WTC11 (cell line): ENCODE data around the gene FAM240A. TPM values are rescaled to one million over a fixed set of nuclear protein-coding genes. Genes with fewer than 3 reads are reported as not detected.

ENCODE experiments used
- ATAC-seq: fragments of 200-7000 bp; cut with Tn5 transposase; 2 replicates; pipeline ENCODE4 v1.10.0; 2021; ENCODE audit warnings: mild to moderate bottlenecking, moderate library complexity
- CTCF ChIA-PET: fragments of 300-600 bp; sonication (Branson Sonifier 250); formaldehyde crosslinking; loops from one replicate; lab custom pipeline; 2021; ENCODE audit warnings: antibody characterized with exemption; lab: Charles Lee
- POLR2A ChIA-PET: fragments of 350-600 bp; sonication (Branson Sonifier 250); formaldehyde crosslinking; loops from one replicate; lab custom pipeline; 2021; ENCODE audit warnings: antibody characterized with exemption; lab: Charles Lee
- DNase-seq: peaks from one replicate; pipeline ENCODE4 v3.0.0; 2021; ENCODE audit warnings: low spot score
- H3K27ac Mint-ChIP-seq: 2 replicates; pipeline ENCODE4 v1.8.0; 2021; ENCODE audit warnings: mixed read lengths
- H3K27me3 Mint-ChIP-seq: 2 replicates; pipeline ENCODE4 v1.8.0; 2021; ENCODE audit warnings: low read depth, mild to moderate bottlenecking, moderate library complexity, mixed read lengths
- H3K36me3 Mint-ChIP-seq: 2 replicates; pipeline ENCODE4 v1.8.0; 2021; ENCODE audit warnings: mixed read lengths
- H3K4me1 Mint-ChIP-seq: 2 replicates; pipeline ENCODE4 v1.8.0; 2022; ENCODE audit warnings: mixed read lengths
- H3K4me3 Mint-ChIP-seq: 2 replicates; pipeline ENCODE4 v1.8.0; 2021; ENCODE audit warnings: mild to moderate bottlenecking, moderate library complexity, mixed read lengths
- H3K9me3 Mint-ChIP-seq: 2 replicates; pipeline ENCODE4 v1.8.0; 2021; ENCODE audit warnings: mixed read lengths
- CREB1 ChIP-seq: sonication (generic); formaldehyde crosslinking; IDR thresholded peaks from 2 replicates; pipeline ENCODE4 v1.8.0; 2023; ENCODE audit warnings: mild to moderate bottlenecking, missing genetic modification reagents
- CREM ChIP-seq: sonication (generic); formaldehyde crosslinking; IDR thresholded peaks from 2 replicates; pipeline ENCODE4 v1.8.1; 2022; ENCODE audit warnings: mild to moderate bottlenecking, missing genetic modification reagents, moderate library complexity
- FOXJ3 ChIP-seq: sonication (generic); formaldehyde crosslinking; IDR thresholded peaks from 2 replicates; pipeline ENCODE4 v1.9.0; 2021; ENCODE audit warnings: missing genetic modification reagents, mild to moderate bottlenecking, borderline replicate concordance
- FOXP1 ChIP-seq: sonication (generic); formaldehyde crosslinking; IDR thresholded peaks from 2 replicates; pipeline ENCODE4 v1.8.0; 2022; ENCODE audit warnings: missing genetic modification reagents, mild to moderate bottlenecking, moderate library complexity, borderline replicate concordance
- GABPB1 ChIP-seq: sonication (generic); formaldehyde crosslinking; IDR thresholded peaks from 2 replicates; pipeline ENCODE4 v1.8.1; 2023; ENCODE audit warnings: mild to moderate bottlenecking, missing genetic modification reagents
- GTF2I ChIP-seq: fragments of 250-450 bp; sonication (Bioruptor Pico); conservative IDR thresholded peaks from 2 replicates; pipeline ENCODE4 v1.4.0; 2021; ENCODE audit warnings: mild to moderate bottlenecking
- JAZF1 ChIP-seq: fragments of 250-450 bp; sonication (Bioruptor Pico); IDR thresholded peaks from 2 replicates; pipeline ENCODE4 v1.9.0; 2021; ENCODE audit warnings: moderate library complexity, mild to moderate bottlenecking, inconsistent platforms
- MXD4 ChIP-seq: fragments of 250-450 bp; sonication (Bioruptor Pico); IDR thresholded peaks from 2 replicates; pipeline ENCODE4 v1.8.0; 2021; ENCODE audit warnings: mild to moderate bottlenecking, moderate library complexity, borderline replicate concordance
- NFYB ChIP-seq: sonication (generic); formaldehyde crosslinking; conservative IDR thresholded peaks from 2 replicates; pipeline ENCODE4 v1.8.0; 2022; ENCODE audit warnings: low read depth, missing genetic modification reagents
- NR3C1 ChIP-seq: sonication (generic); formaldehyde crosslinking; conservative IDR thresholded peaks from 2 replicates; pipeline ENCODE4 v1.8.1; 2023; ENCODE audit warnings: low read depth, mild to moderate bottlenecking, missing genetic modification reagents
- RELA ChIP-seq: sonication (generic); formaldehyde crosslinking; IDR thresholded peaks from 2 replicates; pipeline ENCODE4 v1.8.1; 2022; ENCODE audit warnings: missing genetic modification reagents, mild to moderate bottlenecking, borderline replicate concordance
- TEAD1 ChIP-seq: sonication (generic); formaldehyde crosslinking; IDR thresholded peaks from 2 replicates; pipeline ENCODE4 v1.8.0; 2022; ENCODE audit warnings: mild to moderate bottlenecking, missing genetic modification reagents
- ZNF219 ChIP-seq: sonication (generic); formaldehyde crosslinking; IDR thresholded peaks from 2 replicates; pipeline ENCODE4 v1.8.0; 2023; ENCODE audit warnings: missing genetic modification reagents, mild to moderate bottlenecking, borderline replicate concordance
- ZNF232 ChIP-seq: sonication (generic); formaldehyde crosslinking; IDR thresholded peaks from 2 replicates; pipeline ENCODE4 v1.8.0; 2022; ENCODE audit warnings: mild to moderate bottlenecking, missing genetic modification reagents
- ZNF317 ChIP-seq: sonication (generic); formaldehyde crosslinking; IDR thresholded peaks from 2 replicates; pipeline ENCODE4 v1.8.1; 2023; ENCODE audit warnings: low read depth, mild to moderate bottlenecking, moderate library complexity, missing genetic modification reagents, borderline replicate concordance
- ZNF416 ChIP-seq: fragments of 250-450 bp; sonication (Bioruptor Pico); IDR thresholded peaks from 2 replicates; pipeline ENCODE4 v1.9.0; 2021; ENCODE audit warnings: mild to moderate bottlenecking, inconsistent platforms
- total RNA-seq: library from RNA; stranded (reverse); gene quantifications from 3 replicates; pipeline ENCODE4 v1.2.3, GENCODE V29; 2021
- TF ChIP-seq, protein P1 (sequence below): fragments of 250-450 bp; sonication (Bioruptor Pico); IDR thresholded peaks from 2 replicates; pipeline ENCODE4 v2.1.2; 2022; ENCODE audit warnings: mild to moderate bottlenecking, moderate library complexity
- TF ChIP-seq, protein P2 (sequence below): sonication (generic); formaldehyde crosslinking; IDR thresholded peaks from 2 replicates; pipeline ENCODE4 v1.8.0; 2023; ENCODE audit warnings: mild to moderate bottlenecking, missing genetic modification reagents
- TF ChIP-seq, protein P3 (sequence below): sonication (generic); formaldehyde crosslinking; IDR thresholded peaks from 2 replicates; pipeline ENCODE4 v1.8.1; 2023; ENCODE audit warnings: mild to moderate bottlenecking, missing genetic modification reagents, moderate library complexity
- TF ChIP-seq, protein P4 (sequence below): sonication (generic); formaldehyde crosslinking; IDR thresholded peaks from 2 replicates; pipeline ENCODE4 v1.8.1; 2023; ENCODE audit warnings: mild to moderate bottlenecking, missing genetic modification reagents, moderate library complexity
- TF ChIP-seq, protein P5 (sequence below): fragments of 200-600 bp; IDR thresholded peaks from 2 replicates; pipeline ENCODE4 v1.8.0; 2022; ENCODE audit warnings: antibody characterized with exemption
- TF ChIP-seq, protein P6 (sequence below): sonication (generic); formaldehyde crosslinking; IDR thresholded peaks from 2 replicates; pipeline ENCODE4 v1.8.0; 2022; ENCODE audit warnings: mild to moderate bottlenecking, missing genetic modification reagents

Gene FAM240A
- total RNA-seq, 1 experiment from 2014 or later = 0.13 TPM

DNA sequence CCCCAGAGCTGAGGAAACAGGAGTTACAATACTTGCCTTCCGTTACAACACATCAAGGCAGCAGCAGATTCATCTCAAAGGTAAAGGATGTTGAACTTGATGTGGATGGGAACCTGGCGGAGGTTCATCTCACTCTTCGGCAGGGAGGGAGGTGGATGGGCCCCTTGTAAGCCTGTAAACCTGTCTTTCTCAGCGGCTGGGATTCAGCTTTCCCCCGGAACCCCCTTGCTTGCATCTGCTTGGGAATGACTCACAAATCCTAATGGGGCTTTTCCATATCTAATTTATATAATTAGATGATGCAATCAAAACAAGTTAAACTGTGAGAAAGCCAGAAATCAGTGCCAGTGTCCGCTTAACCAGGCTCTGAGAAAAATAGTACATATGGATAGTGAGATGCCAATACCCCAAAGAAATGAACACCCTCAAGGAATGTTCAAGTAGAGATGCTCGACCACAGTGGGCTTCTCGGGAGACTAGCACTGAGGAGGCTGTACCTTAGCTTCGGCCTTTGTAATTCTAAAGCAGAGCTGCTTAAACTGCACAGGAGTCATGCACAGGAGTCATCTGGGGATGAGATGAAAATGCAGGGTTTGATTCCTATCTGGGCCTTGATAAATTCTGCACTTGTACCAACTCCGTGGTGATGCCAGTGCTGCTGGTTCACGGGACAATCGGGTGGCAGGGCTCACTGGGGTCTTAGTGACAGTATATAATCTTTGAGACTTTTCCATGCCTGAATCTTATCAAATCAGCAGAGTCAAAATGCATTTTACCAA is 2.2 kb upstream of the FAM240A start:
- ChIA-PET POLR2A (interaction anchor here (0.9 to 1.0 kb wide), 2 partner anchors 24 to 33 kb away, joined by 3 to 4 read pairs; a partner anchor contains a TSS), CTCF (interaction anchor here (0.7 to 3.4 kb wide), 4 partner anchors 10 to 122 kb away, joined by 3 to 14 read pairs (median 3); no protein-coding TSS in a partner anchor)
- Mint-ChIP-seq H3K4me1 (peaks cover 45% of the 10 kb centered on the region), H3K9me3 (no peaks in the 10 kb centered on the region), H3K36me3 (no peaks in the 10 kb centered on the region), H3K27me3 (peaks cover 3% of the 10 kb centered on the region; the same call in 1 of the 2 replicates), H3K4me3 (no peak overlapping the region), H3K27ac (no peak overlapping the region)
- no peak for ATAC-seq
- TF ChIP-seq ZNF232 (CRISPR knock-in tag) = no peak
- no peak for TF ChIP-seq ZNF317
- TF ChIP-seq, protein P1, sequence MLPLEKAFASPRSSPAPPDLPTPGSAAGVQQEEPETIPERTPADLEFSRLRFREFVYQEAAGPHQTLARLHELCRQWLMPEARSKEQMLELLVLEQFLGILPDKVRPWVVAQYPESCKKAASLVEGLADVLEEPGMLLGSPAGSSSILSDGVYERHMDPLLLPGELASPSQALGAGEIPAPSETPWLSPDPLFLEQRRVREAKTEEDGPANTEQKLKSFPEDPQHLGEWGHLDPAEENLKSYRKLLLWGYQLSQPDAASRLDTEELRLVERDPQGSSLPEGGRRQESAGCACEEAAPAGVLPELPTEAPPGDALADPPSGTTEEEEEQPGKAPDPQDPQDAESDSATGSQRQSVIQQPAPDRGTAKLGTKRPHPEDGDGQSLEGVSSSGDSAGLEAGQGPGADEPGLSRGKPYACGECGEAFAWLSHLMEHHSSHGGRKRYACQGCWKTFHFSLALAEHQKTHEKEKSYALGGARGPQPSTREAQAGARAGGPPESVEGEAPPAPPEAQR (CRISPR knock-in tag) = no peak
- TF ChIP-seq ZNF219 (CRISPR knock-in tag) = no peak
- TF ChIP-seq, protein P2, sequence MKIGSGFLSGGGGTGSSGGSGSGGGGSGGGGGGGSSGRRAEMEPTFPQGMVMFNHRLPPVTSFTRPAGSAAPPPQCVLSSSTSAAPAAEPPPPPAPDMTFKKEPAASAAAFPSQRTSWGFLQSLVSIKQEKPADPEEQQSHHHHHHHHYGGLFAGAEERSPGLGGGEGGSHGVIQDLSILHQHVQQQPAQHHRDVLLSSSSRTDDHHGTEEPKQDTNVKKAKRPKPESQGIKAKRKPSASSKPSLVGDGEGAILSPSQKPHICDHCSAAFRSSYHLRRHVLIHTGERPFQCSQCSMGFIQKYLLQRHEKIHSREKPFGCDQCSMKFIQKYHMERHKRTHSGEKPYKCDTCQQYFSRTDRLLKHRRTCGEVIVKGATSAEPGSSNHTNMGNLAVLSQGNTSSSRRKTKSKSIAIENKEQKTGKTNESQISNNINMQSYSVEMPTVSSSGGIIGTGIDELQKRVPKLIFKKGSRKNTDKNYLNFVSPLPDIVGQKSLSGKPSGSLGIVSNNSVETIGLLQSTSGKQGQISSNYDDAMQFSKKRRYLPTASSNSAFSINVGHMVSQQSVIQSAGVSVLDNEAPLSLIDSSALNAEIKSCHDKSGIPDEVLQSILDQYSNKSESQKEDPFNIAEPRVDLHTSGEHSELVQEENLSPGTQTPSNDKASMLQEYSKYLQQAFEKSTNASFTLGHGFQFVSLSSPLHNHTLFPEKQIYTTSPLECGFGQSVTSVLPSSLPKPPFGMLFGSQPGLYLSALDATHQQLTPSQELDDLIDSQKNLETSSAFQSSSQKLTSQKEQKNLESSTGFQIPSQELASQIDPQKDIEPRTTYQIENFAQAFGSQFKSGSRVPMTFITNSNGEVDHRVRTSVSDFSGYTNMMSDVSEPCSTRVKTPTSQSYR (CRISPR knock-in tag) = no peak
- DNase-seq = no peak

DNA sequence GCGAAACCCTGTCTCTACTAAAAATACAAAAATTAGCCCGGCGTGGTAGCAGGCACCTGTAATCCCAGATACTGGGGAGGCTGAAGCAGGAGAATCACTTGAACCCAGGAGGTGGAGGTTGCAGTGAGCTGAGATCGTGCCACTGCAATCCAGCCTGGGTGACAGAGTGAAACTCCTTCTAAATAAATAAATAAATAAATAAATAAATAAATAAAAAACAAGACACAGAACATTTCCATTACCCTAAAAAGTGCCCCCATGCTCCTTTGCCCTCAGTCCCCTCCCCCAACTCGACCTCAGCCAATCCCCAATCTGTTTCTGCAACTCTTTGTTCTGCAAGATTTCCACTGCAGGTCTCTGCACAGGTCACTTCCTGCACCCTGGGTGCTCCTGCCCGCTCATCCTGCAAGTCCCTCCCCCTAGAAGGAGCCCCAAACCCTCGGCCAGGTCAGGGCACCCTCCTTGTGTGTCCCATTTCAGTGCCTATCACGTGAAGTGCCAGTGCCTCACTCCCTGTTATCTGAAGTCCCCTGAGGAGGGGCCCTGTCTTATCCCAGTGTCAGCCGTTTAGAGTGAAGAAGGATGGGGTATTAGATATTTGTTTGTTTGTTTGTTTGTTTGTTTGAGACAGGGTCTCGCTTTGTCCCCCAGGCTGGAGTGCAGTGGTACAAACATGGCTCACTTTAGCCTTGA is 1.1 kb downstream of the FAM240A start:
- no peak overlapping the region for H3K27ac Mint-ChIP-seq
- no peak for DNase-seq
- TF ChIP-seq, protein P3, sequence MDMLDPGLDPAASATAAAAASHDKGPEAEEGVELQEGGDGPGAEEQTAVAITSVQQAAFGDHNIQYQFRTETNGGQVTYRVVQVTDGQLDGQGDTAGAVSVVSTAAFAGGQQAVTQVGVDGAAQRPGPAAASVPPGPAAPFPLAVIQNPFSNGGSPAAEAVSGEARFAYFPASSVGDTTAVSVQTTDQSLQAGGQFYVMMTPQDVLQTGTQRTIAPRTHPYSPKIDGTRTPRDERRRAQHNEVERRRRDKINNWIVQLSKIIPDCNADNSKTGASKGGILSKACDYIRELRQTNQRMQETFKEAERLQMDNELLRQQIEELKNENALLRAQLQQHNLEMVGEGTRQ (CRISPR knock-in tag) = no peak
- TF ChIP-seq NR3C1 = no peak
- TF ChIP-seq NFYB (CRISPR knock-in tag) = no peak
- TF ChIP-seq CREB1 (CRISPR knock-in tag) = no peak
- no peak for TF ChIP-seq MXD4 (CRISPR knock-in tag)
- TF ChIP-seq, all 79 proteins: peak for 0

DNA sequence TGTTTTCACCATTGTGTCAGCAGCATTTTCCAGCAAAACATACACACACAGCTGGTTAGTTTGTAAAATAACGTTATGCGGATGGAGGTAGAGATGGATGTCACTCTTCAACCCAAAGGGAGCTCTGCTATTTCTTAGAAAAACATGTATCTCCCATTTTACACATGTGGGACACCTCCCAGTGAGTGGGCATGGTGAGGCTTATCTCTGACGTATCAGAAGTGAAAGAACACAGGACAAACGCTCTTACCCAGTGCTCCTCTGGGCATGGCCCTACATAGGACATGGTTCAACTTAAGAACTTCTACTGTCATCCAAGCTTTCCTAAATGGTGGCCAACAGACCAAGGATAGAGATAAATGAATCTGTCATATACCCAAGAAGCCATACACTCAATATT is 2.1 kb downstream of the FAM240A start:
- no peak overlapping the region for H3K27ac Mint-ChIP-seq
- ChIA-PET CTCF (interaction anchor here (1.3 to 2.7 kb wide), 2 partner anchors 15 to 126 kb away, joined by 5 to 15 read pairs; no protein-coding TSS in a partner anchor), POLR2A (no interaction called here)
- H3K4me1 Mint-ChIP-seq = peaks cover 29% of the 10 kb centered on the region
- no peaks in the 10 kb centered on the region for H3K36me3 Mint-ChIP-seq
- no peaks in the 10 kb centered on the region for H3K9me3 Mint-ChIP-seq
- H3K4me3 Mint-ChIP-seq = no peak overlapping the region
- ATAC-seq (no peak), DNase-seq (no peak)
- H3K27me3 Mint-ChIP-seq = peaks cover 3% of the 10 kb centered on the region
- TF ChIP-seq RELA (no peak), TEAD1 (CRISPR knock-in tag) (no peak), ZNF416 (CRISPR knock-in tag) (no peak), FOXJ3 (CRISPR knock-in tag) (no peak), ZNF232 (CRISPR knock-in tag) (no peak), GTF2I (CRISPR knock-in tag) (no peak), GABPB1 (CRISPR knock-in tag) (no peak), JAZF1 (no peak), CREM (no peak), FOXP1 (no peak)
- TF ChIP-seq, protein P4, sequence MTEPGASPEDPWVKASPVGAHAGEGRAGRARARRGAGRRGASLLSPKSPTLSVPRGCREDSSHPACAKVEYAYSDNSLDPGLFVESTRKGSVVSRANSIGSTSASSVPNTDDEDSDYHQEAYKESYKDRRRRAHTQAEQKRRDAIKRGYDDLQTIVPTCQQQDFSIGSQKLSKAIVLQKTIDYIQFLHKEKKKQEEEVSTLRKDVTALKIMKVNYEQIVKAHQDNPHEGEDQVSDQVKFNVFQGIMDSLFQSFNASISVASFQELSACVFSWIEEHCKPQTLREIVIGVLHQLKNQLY (CRISPR knock-in tag) = no peak
- TF ChIP-seq, protein P5, sequence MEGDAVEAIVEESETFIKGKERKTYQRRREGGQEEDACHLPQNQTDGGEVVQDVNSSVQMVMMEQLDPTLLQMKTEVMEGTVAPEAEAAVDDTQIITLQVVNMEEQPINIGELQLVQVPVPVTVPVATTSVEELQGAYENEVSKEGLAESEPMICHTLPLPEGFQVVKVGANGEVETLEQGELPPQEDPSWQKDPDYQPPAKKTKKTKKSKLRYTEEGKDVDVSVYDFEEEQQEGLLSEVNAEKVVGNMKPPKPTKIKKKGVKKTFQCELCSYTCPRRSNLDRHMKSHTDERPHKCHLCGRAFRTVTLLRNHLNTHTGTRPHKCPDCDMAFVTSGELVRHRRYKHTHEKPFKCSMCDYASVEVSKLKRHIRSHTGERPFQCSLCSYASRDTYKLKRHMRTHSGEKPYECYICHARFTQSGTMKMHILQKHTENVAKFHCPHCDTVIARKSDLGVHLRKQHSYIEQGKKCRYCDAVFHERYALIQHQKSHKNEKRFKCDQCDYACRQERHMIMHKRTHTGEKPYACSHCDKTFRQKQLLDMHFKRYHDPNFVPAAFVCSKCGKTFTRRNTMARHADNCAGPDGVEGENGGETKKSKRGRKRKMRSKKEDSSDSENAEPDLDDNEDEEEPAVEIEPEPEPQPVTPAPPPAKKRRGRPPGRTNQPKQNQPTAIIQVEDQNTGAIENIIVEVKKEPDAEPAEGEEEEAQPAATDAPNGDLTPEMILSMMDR = no peak
- TF ChIP-seq, protein P6, sequence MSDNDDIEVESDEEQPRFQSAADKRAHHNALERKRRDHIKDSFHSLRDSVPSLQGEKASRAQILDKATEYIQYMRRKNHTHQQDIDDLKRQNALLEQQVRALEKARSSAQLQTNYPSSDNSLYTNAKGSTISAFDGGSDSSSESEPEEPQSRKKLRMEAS (CRISPR knock-in tag) = no peak

More for the DNA sequence above, 1.1 kb downstream of the FAM240A start:
- Mint-ChIP-seq H3K9me3 (no peaks in the 10 kb centered on the region), H3K36me3 (no peaks in the 10 kb centered on the region), H3K4me1 (peaks cover 33% of the 10 kb centered on the region), H3K27me3 (peaks cover 3% of the 10 kb centered on the region), H3K4me3 (no peak overlapping the region)
- POLR2A ChIA-PET = no interaction called here
- CTCF ChIA-PET = interaction anchor here (2.7 kb wide), 1 partner anchor 16 kb away, joined by 15 read pairs; no protein-coding TSS in a partner anchor
- ATAC-seq = peak; percentile 47
